Activated naive CD4-positive, alpha-beta T cell treated with Interleukin-2 at 50 U/mL for 16 hours (primary cell): ENCODE data around the gene MLH3.
"Not testable (repeated sequence)": the region's sequence is repeated elsewhere in the genome, so short reads cannot be mapped to it uniquely, and the experiment has no call there.

Source experiments
- DNase-seq: peaks from one replicate; pipeline ENCODE4 v3.0.0-alpha.2; 2020

The MLH3 gene

DNA sequence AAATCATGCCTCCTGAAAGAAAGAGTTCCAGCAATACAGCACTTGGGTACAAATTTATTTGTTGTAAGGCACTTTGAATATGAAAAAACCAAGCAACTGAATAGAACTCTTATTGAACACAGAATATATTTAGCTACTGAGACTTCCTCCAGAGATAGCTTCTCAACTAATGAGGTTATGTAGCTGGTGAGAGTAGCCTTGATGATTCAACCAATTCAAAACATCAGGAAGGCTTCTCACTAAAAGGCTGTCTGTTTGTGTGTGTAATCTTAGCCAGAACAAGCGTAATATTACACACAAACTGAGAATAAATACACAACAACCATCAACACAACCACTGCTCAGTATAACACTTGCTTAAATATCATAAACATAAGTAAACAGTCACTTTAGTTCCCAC is 28.2 kb downstream of the MLH3 start:
- no peak for DNase-seq

DNA sequence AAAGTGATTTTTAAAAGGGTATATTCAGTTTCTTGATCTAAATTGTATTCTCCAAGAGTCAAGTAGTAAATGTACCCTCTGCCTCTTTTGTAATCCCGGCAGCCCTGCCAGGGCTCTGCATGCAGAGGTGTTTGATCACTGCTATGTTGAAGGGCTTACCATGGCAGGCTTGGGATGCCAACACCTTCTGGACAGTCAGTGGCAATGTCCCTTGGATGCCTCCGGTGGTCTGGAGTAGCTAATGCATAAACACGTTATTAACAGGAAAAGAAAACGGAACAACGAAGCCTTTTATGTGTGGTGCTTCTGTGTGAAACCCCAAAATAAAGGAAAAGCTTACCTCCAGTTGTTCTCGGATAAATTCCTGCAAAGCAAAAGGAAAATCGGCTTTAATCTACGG is 28.6 kb downstream of the MLH3 start:
- no peak for DNase-seq

GRCh38 chr14:75018694-75019093 is 32.6 kb downstream of the MLH3 start:
- no peak for DNase-seq

DNA sequence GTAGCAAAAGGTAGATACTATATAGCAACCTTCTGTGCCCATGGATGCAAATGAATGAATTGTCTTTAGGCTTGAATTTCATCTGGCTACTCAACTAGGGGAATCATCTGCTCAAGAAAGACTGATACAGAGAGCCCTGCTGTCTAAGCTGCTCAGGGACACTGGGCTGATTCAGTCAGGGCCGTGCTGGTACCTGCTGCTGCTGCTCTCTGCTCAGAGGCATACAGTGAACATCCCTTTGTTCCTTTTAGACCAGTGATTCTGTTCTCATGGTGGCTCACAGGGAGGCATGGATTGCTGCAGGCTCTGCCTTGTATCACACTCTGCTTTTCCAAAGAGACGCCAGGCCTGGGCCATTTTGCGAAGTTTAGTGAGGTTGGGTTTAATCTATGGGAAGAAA is 34.5 kb downstream of the MLH3 start:
- no peak for DNase-seq

DNA sequence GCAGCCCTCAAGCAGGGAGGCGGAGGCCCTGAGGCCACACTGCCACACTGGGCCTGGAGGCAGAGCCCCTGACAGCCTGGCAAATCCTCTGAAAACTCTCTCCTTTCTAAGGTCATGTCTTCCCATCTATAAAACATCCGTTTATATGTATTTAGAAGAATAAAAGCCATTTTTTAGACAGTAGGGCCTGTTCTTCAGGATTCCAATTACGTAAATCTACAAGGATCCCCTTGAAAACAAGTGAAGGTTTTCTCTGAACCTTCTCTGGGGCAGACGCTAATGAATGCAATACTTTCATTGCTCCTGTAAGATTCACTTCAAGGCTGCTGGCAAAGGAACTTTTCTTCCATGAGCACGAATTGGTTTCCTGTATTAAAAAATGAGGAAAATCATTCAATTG is 35.8 kb downstream of the MLH3 start:
- no peak for DNase-seq

GRCh38 chr14:75013290-75013689 is 38.0 kb downstream of the MLH3 start:
- no peak for DNase-seq

DNA sequence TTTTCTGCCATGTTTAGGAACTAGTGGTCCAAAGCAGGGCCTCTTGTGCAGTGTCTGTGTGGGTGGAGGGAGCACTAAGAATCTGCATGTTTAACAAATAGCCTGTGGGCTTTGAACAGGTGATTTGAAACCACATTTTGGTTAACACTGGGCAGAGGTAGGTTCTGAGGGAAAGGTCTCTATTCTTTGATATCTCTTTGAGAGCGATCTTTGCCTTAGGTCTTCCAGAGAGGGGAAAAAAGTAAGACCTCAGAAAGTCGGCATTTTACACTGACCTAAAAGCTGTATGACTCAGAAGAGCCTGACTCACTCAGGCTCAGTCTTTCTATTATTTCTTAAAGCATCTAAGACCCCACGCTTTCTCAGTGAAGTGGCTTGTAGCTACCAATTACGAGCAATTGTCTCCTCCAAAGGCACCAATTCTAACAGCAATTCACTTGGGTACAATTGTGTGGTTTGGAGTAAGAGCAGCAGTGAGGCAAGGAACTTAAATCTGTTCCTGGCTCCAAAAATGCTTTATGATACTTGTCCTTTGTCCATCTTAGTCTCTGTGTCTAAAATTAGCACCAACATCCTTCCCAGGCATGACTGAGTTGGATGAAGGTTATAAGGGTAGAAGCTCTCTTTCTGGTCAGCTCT is 39.8 kb downstream of the MLH3 start:
- DNase-seq: no peak

GRCh38 chr14:75010472-75011093 is 40.7 kb downstream of the MLH3 start:
- no peak for DNase-seq

GRCh38 chr14:75009176-75009575 is 42.1 kb downstream of the MLH3 start:
- no peak for DNase-seq

- DNase-seq: no peak
Observed at GRCh38 chr14:75005357-75005756, 45.9 kb downstream of the MLH3 start.

DNA sequence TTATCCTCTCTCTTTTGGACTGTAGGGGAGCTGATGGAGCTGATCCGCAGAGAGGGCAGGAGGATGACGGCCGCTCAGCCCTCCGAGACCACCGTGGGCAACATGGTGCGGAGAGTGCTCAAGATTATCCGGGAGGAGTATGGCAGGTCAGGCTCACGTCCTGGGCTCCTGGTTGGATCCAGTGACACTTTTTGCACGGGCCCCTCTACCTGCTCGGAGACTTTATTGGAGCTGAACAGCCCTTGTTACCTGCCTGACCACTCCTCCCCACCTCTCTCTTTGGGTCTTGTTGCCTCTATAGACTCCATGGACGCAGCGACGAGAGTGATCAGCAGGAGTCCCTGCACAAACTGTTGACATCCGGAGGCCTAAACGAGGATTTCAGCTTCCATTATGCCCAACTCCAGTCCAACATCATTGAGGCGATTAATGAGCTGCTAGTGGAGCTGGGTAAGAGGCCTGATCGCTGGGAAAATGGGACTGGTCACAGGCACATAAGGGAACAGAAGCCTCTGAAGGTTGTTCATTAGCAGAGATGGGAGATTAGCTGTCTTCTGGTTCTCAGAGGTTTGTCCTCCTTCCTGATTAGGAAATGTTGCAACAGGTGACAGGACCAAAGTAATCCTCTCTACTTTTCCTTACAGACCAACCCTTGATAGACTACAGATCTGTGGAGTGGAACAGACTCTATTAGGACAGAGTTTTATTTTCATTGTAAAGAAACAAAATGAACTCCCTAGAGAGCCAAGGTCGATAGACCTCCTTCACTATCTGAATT is 47.8 kb downstream of the MLH3 start:
- DNase-seq: no peak

DNA sequence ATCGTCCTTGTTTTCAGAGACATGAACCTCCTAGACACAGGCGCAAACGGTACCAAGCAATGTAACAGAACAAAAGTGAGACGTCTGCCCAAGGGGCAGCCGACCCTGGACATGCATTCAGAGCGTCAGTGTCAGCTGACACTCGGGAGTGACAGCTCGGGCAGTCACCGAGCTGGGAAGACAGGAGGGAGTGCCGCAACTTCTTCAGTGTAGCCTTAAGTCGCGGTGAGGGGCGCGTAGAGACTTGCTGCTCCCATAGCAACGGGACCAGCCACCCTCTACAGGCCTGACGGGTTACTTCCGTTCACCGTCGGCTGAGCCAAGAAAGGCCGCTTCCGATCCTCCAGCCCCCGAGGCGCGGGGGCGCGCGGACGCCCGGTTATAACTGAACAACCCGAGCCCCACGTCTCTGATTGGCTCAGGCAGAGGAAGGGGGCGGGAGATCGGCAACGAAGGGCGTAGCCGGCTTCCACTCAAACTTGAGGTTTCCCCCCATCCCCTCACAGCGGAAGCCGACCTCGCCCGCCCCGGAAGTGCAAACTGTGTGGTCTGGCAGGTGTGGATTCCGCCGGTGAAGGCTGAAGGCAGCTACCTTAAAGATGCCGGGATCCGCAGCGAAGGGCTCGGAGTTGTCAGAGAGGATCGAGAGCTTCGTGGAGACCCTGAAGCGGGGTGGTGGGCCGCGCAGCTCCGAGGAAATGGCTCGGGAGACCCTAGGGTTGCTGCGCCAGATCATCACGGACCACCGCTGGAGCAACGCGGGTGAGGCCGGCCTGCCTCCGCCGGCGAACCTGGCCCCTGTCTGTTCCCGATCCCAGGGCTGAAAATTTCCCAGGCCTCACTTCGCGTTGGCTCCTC is 48.6 kb downstream of the MLH3 start, which contains the start of gene EIF2B2:
TSS of gene EIF2B2 (plus strand) at position 530 of the 858 bp plus-strand sequence. CDS start at position 600, 70 bp downstream.
- DNase-seq: peak; percentile 100

- no peak for DNase-seq
Observed at GRCh38 chr14:75001899-75002298, 49.4 kb downstream of the MLH3 start.

GRCh38 chr14:75001261-75001660 is 50.0 kb downstream of the MLH3 start:
- no peak for DNase-seq

- DNase-seq: not testable (repeated sequence)
Observed at GRCh38 chr14:74995781-74996180, 55.5 kb downstream of the MLH3 start.

GRCh38 chr14:74994182-74994581 is 57.1 kb downstream of the MLH3 start:
- not testable (repeated sequence) for DNase-seq

DNA sequence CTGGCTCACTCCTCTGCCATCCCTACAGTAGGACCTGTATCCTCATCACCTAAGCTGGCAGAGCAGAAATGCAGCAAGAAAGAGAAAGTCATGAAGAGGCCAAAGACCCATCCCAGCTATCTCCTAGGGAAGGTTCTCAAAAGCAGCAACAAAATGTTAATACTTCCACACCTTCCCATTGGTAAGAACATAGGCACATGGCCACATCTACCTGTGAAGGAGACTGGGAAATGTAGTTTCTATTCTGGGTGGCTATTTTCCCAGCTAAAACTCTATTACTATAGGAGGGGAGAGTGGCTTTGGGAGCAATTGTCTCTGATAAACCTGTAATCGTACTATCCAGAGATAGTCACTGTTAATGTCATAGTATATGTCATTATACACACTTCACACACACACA is 62.3 kb downstream of the MLH3 start:
- DNase-seq: no peak

DNA sequence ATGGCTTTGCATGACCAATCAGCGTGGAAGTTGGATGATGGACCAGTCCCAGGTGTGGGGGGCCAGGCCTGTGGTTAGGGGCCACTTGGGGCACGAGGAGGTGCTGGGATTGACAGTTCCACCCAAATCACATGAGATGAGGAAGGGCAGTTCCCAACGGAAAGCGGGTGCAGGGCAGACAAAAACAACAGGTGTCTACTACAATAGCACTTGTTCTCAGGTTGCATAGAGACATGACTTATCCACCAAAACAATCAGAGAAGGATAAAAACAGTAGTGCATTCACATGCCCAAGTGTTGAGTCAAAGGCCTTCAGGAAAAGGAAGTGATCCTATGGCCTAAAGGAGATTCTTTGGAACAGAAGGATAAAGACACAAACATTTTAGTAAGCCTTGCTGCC is 63.1 kb downstream of the MLH3 start:
- no peak for DNase-seq

DNA sequence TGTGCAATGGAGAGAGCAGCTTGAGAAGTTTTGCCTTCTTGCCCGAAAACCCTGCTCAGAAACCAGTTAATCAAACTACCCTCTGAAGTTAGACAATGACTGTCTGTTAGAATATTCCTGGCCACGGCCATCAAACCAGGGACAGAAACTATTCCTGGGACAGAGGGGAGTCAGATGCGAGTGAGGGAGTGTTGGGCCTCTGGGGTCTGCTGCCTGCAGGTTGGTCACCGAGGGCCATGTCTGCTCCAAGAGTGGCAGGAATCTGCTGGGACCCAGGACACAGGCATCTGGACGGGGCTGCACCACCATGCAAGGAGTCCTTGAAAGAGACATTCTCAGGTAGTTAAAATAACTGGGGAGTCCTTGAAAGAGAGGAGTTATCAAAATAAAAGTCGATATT is 65.5 kb downstream of the MLH3 start:
- no peak for DNase-seq

DNA sequence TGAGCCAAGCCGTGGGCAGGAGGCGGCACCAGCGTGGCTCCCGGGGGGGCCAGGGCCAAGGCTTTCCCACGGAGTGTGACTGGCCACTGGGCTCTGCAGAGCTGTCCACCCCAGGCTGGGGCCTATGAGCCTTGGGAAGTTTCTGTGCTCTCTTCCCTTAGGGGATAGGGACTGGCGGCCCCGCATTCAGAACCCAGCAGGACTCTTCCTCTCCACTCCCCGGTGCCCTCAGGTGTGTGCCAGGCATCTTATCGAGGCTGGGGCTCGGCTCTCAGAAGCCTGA is 66.3 kb downstream of the MLH3 start:
- DNase-seq: no peak

- no peak for DNase-seq
Observed at GRCh38 chr14:74984236-74985027, 66.8 kb downstream of the MLH3 start.

GRCh38 chr14:74983343-74983742 is 67.9 kb downstream of the MLH3 start:
- DNase-seq: no peak

GRCh38 chr14:74982661-74983060 is 68.6 kb downstream of the MLH3 start:
- DNase-seq: no peak
